ENCODE data around the gene HABP2.

- TF ChIP-seq CTCF (IDR thresholded peaks at IDR 0.05; ENCODE audit: insufficient read depth, low read length, poor library complexity, severe bottlenecking) (no peak), EZH2phosphoT487 (conservative IDR thresholded peaks at IDR 0.05; ENCODE audit: low read length) (no peak)
Observed at GRCh38 chr10:113581092-113581491, 28.2 kb downstream of the HABP2 start.
